Measurements from ENCODE around the gene KANSL3.
"Not testable (repeated sequence)": the region's sequence is repeated elsewhere in the genome, so short reads cannot be mapped to it uniquely, and the experiment has no call there.

Gene KANSL3

GRCh38 chr2:96604104-96604503 is 34.0 kb downstream of the KANSL3 start:
- no peak for DNase-seq

DNA sequence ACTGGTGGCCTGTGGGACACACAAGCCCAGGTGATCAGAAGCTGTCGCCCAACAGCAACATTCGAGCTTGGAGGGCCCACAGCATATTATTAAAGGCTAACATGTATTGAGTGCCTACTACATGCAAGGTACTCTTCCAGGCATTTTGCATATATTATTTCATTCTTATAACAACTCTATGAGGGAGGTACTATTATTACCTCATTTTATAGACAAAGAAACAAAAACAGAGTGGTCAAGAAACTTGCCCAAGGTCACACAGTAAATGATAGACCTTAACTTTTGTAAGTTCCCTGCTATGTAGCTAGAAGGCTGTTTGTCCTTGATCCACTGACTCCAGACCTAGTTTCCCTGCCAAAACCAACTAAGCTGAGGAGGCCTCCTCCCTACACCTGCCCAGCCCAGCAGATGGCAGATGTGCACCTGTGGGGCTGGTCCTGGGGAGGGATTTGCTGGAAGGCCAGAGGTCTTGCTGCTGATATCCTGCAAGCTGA is 35.7 kb downstream of the KANSL3 start:
- no peak for DNase-seq

GRCh38 chr2:96601382-96602292 is 36.5 kb downstream of the KANSL3 start:
- DNase-seq, result no peak

DNA sequence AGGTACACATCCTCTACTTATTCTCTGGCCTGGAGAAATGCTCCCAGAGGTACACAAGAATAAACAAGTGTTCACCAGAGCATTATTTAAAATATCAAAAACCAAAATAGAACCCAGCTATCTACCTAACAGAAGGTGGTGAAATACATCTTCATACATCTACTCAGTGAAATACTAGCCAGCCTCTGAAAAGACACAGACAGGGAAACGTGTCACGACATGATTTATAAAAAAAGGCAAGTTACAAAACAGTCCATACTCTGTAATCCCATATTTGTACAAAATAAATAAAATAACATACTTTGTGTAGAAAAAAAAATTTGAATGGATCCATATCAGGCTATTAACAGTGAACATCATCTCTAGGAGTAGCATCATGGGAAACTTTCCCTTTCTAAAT is 38.2 kb downstream of the KANSL3 start:
- no peak for DNase-seq

GRCh38 chr2:96596596-96596995 is 41.5 kb downstream of the KANSL3 start:
- DNase-seq, result no peak

DNA sequence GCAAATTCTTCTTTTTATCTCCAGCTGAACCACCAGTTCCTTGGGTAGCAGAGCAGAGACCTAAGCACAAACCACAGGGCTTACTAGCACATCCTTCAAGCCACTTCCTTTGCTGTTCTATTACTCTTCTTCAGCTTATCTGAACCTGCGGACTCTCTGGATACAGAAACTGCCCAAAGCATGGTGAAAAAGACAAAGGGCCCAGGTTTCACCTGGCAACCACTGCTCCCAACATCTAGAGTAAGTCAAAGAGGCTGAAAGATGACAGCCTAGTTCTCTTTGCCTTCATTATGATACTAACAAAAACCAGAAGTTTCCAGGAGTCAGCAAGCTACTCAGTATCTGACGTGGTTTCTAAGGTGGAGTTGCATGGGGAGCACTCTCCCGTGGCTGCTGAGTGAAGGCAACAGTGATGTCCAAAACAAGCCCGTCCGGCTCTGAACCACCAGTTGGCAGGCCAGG is 43.4 kb downstream of the KANSL3 start:
- DNase-seq, result no peak

DNA sequence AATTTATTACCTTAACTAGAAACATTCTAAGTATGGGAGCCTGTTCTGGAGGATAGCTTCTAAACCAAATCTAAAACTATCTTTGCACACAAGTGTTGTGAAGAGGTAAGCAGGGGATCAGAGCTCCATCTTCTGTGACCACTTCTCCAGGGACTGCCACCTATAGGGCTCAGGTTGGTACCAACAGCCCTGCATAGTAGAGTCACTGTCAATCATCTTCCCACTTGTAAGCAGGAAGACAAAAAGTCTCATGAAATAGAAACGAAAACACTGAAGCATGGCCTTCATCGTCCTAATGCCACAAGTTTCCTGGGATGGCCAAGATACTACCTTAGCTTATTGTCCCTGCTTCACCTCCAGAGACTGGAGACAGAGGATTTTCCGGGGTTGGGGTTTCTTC is 43.8 kb downstream of the KANSL3 start:
- no peak for DNase-seq

- no peak for DNase-seq
Observed at GRCh38 chr2:96591494-96591893, 46.6 kb downstream of the KANSL3 start.

DNA sequence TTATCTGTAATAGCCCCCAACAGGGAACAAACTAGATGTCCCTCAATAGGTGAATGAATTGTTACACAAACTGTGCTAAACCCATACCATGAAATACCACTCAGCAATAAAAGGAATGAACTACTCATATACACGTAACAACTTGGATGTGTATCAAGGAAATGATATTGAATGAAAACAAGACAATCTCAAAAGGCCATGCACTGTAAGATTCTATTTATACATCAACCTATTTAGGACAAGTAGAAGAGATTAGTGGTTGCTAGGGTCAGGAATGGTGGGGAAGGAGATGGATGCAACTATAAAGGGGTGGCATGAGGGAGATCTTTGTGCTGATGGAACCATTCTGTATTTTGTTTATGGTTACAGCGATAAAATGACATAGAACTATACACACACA is 47.1 kb downstream of the KANSL3 start:
- DNase-seq, result no peak

GRCh38 chr2:96587843-96588242 is 50.3 kb downstream of the KANSL3 start:
- peak in 3 of 4 experiments; percentile 23 to 33 (median 31) for DNase-seq

GRCh38 chr2:96584017-96584416 is 54.1 kb downstream of the KANSL3 start:
- DNase-seq, result no peak

GRCh38 chr2:96580771-96581170 is 57.3 kb downstream of the KANSL3 start:
- peak in 2 of 4 experiments; percentile 25 for DNase-seq

DNA sequence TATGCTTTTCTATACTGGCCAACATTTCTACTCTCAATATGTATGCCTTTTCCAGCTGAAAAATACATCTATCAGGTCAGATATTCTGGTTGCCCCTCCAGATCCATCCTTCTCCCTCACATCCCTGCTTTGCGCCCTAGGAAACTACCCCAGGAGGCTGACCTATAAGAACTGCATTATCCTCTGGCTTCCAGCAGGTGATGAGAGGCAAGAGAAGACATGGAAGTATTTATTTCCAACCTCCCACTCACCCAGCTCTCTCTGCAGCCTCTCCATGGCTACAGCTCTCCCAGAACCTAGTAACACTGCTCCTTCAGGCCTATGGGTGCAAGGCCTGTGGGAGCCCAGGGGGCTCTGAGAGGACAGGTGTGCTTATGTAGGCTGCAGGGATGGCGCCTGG is 58.7 kb downstream of the KANSL3 start:
- DNase-seq, result no peak

GRCh38 chr2:96578731-96579130 is 59.4 kb downstream of the KANSL3 start:
- DNase-seq, result no peak

- DNase-seq, result no peak
Observed at GRCh38 chr2:96577501-96577900, 60.6 kb downstream of the KANSL3 start.

DNA sequence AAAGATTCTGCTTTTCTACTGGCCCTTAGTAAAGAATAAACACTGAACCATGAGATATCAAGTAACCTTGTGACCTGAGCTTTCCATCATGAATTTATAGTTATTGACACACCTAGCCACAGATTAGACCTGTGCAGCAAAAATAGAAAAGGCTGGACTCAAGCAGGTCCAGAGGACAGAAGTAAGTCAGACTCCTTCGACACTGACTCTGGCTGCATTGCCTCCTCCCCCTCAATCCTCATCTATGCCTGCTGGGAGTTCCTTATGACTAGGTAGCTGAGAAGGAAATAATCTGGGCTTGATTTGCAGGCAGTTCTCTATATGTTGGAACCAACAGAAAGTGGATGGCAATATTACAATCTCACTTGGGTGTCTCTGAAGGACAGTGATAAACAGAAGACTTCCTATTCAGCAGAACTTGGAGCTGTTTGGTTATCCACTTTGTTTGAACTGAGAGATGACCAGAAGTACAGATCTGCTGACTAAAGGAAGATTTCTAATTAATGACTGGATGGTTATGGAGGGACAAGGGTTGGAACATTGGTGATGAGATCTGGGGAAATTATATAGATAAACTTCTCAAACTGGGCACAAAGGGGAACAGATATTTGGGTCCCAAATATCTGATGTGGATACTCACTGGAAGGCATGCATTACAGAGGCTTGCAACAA is 62.2 kb downstream of the KANSL3 start:
- no peak for DNase-seq

DNA sequence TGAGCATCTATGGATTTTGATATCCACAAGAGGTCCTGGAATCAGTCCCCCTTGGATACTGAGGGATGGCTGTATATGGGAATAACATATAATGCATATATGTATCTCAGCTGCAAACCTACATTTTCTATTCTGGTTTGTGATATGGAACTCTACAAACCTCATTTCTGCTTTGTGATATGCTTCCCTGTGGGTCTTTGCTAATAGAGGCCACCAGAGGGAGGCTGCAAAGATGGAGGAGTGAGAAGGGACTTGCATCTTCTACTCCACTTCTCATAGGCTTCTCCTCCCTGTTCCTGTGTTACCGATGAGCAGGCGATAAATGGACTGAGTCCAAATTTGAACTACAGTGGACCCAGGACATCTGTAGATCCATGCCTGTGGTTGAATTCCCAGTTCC is 63.7 kb downstream of the KANSL3 start:
- no peak for DNase-seq

GRCh38 chr2:96568094-96568493 is 70.0 kb downstream of the KANSL3 start:
- no peak for DNase-seq

DNA sequence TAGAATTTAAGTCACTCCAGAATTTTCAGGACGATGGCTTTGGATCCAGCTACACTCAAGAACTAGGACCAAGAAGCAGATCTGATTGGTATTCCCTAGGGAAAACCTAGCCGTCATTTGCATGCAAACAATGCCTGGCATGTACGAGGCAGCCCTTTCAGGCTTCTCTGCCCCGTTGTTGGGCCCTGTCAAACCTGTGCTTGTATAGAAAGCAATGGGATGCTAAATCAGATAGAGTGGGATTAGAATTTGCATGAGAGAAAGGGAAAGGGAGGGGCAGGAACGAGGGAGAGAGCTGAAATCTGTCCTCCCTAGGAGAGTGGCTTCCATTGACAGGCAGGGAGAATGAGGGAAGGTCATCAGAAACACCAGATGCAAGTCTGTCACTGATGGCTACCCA is 73.0 kb downstream of the KANSL3 start:
- no peak for DNase-seq

- no peak for DNase-seq
Observed at GRCh38 chr2:96564563-96564962, 73.5 kb downstream of the KANSL3 start.

DNA sequence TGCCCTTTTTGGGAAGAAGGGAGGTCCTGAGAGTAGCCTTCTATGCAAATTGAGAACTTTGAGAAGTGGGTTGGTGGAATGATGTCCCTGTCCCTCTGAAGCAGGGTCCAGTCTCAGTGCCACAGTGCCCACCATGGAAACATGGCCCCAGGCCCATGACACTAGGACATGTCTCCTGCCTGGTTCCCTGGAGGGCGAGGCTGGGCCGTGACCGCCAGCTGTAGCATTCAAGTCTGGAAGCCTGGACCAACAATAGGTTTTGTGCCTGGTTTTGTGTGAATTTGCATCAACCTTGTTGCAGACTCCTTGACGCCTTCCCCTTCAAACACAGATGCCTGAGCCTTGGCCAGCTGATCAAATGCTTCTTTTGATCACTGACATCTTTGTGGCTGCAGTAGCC is 74.1 kb downstream of the KANSL3 start:
- no peak for DNase-seq

DNA sequence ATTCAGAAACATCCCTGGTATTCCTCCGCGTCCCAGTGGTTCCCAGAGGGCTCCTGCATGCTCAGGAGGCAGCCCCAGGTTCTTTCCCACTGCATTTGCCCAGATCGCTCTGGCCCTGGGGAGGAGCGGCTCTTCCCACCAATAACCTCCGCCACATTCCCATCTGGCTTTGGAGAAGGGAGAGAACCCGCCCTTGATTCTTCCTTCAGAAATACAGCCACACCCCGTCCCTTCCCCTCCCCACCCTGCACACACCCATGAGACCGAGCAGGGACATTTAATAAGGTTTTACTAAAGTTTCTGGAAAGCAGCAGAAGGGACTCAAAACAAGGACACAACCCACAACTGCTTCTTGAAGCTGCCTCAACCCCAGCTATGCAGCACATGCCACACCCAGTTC is 79.6 kb downstream of the KANSL3 start:
- DNase-seq, result no peak

DNA sequence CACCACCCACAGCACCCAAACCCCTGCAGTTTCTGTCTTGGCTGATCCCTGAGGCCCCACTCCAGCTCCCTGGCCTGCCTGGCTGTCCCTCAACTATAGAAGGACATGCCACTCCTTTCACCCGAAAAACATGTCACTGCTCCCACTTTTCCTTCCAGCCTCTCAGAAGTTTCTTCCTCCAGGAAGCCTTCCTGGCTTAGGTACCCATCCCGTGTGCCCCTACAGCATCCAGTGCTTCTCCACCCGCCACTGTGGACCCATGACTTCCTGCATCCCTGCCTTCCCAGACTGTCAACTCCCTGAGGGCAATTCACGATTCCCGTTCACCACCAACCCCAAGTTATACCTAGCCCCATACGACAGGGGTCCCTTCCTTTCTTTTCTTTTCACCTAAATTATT is 80.1 kb downstream of the KANSL3 start:
- DNase-seq, result no peak

DNA sequence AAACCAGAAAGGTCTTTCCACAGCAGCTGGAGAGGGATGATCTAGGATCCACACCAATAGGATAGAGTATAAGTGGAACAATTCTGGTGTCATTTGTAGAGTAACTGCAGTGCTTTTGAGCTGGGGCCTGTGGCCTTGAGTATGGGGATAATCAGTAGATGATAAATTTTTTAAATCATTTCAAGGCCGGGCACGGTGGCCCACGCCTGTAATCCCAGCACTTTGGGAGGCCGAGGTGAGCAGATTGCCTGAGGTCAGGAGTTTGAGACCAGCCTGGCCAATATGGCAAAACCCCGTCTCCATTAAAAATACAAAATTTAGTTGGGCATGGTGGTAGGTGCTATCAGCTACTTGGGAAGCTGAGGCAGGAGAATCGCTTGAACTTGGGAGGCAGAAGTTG is 80.7 kb downstream of the KANSL3 start:
- not testable (repeated sequence) for DNase-seq

Data from suppressor macrophage (primary cell).